Activated T-cell treated with anti-CD3 and anti-CD28 coated beads, Interleukin-2, amount 50 U/mL, for 1 hour (primary cell): Measurements from ENCODE around the gene ASIP.
"Not testable (repeated sequence)": the region's sequence is repeated elsewhere in the genome, so short reads cannot be mapped to it uniquely, and the experiment has no call there.

Source experiments
- DNase-seq: peaks from one replicate; pipeline ENCODE4 v3.0.0-alpha.2; 2020

Gene ASIP

GRCh38 chr20:34243377-34243776 is 2.2 kb downstream of the ASIP start:
- DNase-seq, result no peak

DNA sequence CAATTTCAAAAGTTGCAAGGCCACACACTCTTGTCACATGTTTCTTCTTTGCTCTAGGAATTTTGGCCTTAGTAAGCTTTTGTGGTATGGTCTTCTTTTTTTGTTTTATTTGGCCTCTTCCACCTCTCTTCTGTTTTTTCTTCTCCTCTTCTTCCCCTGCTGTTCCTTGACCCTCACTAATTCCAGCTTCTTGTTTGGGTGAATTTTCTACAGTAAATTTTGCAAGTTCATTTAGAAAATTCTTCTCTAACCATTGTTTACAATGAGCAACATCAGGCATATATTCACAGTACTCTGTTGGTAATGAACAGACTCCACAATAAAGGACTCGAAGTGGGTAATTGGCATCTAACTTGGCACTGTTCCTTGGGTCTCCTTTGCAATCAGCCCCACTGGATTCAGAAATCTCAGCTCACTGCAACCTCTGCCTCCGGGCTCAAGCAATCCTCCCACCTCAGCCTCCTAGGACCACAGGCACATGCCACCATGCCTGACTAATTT is 5.0 kb downstream of the ASIP start:
- DNase-seq, result no peak

DNA sequence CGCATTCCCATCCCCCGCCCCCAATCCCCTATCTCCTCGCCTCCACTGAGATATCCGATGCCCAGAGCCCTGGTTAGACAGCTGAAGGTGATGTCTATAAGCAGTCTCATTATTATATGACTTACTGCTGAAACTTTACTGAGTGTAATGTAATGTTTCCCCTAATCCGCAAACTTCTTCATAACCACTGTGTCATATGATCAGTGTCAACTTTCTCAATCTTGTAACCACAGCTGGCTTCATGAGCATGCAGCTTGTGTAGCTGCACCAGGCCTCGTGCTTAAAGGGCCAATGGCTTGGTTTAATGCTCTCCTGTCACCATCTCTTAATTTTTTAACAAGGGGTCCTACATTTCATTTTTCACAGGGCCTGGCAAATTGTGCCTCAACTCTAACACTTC is 8.1 kb downstream of the ASIP start:
- no peak for DNase-seq

DNA sequence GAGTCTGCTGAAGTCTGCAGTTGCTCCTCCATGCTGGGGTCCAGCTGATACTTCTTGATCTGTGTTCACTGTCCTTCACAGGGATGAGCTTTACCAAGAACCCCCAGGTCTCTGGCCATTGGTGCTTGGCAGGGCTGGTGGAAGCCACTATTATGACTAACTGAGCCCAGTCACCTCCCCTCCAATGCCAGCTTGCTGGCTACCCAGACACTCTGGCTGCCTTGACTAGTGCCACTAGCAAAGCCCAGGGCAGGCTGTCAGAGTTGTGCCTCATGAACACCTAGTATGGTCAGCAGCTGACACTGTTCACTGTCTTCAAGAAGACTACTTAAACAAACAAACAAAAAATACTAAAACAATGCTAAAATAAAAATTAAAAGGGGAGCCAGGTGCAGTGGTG is 8.8 kb downstream of the ASIP start:
- no peak for DNase-seq

DNA sequence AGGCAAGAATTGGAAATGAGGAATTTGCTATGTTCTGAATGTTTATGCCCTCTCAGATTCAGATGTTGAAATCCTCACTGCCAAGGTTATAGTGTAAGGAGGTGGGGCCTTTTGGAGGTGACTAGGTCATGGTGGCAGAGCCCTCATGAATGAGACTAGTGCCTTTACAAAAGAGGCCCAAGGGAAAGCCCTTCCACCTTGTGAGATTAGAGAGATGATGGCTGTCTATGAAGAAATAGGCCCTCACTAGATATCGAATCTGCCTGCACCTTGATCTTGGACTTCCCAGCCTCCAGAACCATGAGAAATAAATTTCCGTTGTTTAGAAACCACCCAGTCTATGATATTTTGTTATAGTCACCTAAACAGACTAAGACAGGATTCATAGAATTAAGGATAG is 10.4 kb downstream of the ASIP start:
- DNase-seq, result no peak

DNA sequence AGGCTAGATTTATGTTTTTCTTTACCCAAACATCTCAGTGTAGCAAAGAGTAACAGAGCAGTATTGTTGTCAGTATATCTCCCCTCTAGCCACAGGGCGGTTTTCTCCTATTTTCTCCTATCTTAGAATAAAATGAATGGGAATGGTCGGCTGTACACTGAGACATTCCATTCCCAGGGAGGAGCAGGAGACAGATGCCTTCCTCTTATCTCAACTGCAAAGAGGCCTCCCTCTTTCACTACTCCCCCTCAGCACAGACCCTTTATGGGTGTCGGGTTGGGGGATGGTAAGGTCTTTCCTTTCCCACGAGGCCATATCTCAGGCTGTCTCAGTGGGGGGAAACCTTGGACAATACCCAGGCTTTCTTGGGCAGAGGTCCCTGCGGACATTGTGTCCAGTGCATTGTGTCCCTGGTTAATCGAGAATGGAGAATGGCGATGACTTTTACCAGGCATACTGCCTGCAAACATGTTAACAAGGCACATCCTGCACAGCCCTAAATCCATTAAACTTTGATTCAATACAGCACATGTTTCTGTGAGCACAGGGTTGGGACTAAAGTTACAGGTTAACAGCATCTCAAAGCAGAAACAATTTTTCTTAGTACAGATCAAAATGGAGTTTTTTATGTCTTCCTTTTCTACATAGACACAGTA is 11.3 kb downstream of the ASIP start:
- DNase-seq, result not testable (repeated sequence)

GRCh38 chr20:34254979-34255378 is 13.8 kb downstream of the ASIP start:
- DNase-seq, result no peak

GRCh38 chr20:34256629-34257124 is 15.5 kb downstream of the ASIP start:
- DNase-seq, result no peak

DNA sequence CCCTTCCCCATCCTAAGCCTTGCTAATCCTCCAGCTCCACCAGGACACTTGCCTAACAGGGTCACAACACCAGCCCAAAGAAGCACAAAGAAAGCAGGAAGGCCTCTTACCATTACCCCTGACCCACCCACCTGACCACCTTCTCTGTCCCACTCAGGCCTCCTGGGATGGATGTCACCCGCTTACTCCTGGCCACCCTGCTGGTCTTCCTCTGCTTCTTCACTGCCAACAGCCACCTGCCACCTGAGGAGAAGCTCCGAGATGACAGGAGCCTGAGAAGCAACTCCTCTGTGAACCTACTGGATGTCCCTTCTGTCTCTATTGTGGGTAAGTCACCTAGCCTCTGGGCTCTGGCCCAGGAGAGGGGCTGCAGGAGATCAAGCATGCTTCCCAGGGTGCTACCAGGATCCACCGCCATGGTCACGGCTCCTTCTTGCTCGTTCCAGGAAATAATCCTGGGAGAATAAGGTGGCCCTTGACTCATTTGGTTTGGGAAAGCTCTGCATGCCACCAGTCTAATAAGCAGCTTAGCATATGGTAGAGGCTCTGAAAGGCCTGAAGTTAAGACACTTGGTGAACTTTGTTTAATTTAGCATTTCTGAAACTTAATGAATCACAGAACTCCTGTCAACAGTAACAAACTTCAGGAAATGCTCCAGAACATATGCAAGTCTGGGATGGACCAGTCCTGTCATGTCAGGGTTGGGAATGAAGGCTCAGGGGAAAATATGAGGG is 19.2 kb downstream of the ASIP start:
- no peak for DNase-seq

GRCh38 chr20:34262488-34263288 is 21.5 kb downstream of the ASIP start:
- DNase-seq, result no peak

GRCh38 chr20:34263468-34263867 is 22.2 kb downstream of the ASIP start:
- DNase-seq, result not testable (repeated sequence)

GRCh38 chr20:34264141-34264540 is 22.9 kb downstream of the ASIP start:
- DNase-seq, result no peak

- no peak for DNase-seq
These were observed 26.9 kb downstream of the ASIP start for GRCh38 chr20:34268145-34268544.

GRCh38 chr20:34268851-34269636 is 27.8 kb downstream of the ASIP start:
- peak; percentile 42 for DNase-seq

GRCh38 chr20:34269996-34270627 is 28.9 kb downstream of the ASIP start:
- DNase-seq, result no peak

DNA sequence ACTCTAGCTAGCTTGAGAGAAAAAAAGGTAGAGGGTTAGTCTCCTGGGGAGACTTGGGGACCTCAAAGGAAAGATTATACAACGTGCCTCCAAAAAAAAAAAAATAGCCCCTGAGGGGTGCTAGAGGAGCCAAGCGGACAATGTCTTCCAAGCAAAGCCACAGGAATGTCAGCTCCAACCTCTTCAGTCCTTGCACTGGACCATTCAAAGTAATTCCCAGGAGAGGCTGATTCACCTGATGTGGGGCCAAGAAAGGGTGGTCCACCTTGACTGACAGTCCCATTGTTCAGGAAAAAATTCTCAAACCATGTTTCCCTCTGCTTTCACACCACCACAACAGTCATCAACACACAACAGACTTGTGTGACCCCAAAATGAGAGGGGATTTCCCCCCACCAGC is 30.7 kb downstream of the ASIP start:
- no peak for DNase-seq

- DNase-seq, result no peak
These were observed 33.5 kb downstream of the ASIP start for GRCh38 chr20:34274694-34275093.

GRCh38 chr20:34281177-34281576 is 40.0 kb downstream of the ASIP start:
- no peak for DNase-seq

DNA sequence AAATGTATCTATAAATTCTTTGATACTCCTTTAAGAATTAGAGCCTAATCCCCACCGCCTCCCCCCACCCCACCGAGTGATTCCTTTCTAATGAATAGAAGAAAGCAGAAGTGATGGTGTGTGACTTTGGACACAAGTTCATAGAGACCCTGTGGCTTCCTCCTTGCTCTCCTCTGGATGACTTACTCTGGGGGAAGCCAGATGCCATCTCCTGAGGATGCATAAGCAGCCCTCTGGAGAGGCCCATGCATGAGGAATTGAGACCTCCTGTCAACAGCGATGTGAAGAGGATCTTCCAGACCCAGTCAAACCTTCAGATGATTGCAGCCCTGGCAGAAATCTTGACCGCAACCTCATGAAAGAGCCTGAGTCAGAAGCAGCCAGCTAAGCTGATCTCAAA is 40.8 kb downstream of the ASIP start:
- DNase-seq, result no peak

- DNase-seq, result no peak
These were observed 42.6 kb downstream of the ASIP start for GRCh38 chr20:34283844-34284243.

GRCh38 chr20:34285450-34285849 is 44.2 kb downstream of the ASIP start:
- no peak for DNase-seq

DNA sequence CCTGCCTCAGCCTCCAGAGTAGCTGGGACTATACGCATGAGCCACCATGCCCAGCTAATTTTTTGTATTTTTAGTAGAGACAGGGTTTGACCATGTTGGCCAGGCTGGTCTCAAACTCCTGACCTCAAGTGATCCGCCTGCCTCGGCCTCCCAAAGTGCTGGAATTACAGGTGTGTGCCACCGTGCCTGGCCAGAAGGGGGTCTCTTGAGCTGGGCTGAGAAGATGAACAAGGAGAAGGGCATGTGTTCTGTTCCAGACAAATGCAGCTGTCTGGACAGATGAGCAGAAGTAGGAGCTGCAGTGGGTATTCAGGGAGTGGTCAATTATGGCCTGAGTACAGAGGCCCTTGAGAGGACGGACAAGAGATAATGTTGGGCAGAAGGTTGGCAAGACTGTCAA is 46.3 kb downstream of the ASIP start:
- DNase-seq, result not testable (repeated sequence)
